Hippocampal formation (tissue), 2 donors: ENCODE data around the gene OR2C1.

Source experiments
- DNase-seq, 2 donors: peaks; one replicate each; lab custom pipeline; 2025; lab: John Stamatoyannopoulos, UW

OR2C1 gene

DNA sequence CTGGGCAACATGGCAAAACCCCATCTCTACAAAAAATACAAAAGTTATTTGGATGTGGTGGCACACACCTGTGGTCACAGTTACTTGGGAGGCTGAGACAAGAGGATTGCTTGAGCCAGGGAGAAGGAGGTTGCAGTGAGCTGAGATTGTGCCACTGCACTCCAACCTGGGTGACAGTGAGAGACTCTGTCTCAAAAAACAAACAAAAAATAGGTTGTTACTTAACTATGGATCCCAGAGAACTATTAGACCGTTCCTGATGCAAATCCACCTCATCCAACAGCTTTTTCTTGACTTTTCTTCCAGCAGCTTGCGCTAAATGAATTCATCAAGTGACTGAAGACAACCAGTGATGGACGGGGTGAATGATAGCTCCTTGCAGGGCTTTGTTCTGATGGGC lies at the start of gene OR2C1:
TSS of gene OR2C1 (plus strand) at position 301 of the 400 bp plus-strand sequence. CDS start at position 353, 52 bp downstream.
- no peak for DNase-seq

DNA sequence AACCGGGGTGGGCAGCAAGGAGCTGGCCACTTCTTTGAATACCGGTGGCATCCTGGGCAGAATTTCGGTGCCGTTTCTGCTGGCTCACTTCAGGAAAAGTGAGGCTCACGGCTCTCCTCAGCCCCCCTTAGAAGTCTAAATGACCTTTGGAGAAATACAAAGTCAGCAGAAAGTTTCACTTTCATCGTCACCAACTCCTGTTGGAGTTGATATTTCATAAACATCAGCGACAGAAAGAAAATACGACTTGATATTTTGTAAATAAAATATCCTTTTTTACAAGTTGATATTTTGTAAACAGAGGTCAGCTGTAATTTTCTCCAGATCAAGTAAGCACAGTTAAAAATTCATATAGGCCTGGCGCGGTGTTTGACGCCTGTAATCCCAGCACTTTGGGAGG lies 49.6 kb upstream of the OR2C1 start:
- no peak for DNase-seq

DNA sequence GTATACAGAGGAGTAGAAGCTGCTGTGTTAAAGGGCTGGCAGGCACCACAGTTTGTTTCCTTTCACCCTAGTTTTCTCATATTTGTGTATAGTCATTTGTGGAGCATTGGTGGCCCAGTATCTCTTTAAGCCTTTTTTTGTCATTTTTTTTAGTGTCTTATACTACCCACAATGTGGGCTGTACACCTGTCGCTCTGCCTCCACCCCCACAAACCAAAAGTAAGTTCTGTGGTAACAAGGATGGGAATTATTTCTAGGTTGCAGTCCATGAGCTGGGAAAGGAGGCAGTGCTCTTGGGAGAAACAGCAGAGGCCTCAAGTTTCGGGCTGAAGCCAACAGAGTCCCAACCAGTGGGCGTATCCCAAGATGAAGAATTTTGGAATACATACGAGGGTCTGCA lies 44.2 kb upstream of the OR2C1 start:
- DNase-seq = no peak

- no peak for DNase-seq
These were observed 38.2 kb upstream of the OR2C1 start for GRCh38 chr16:3317315-3317999.

DNA sequence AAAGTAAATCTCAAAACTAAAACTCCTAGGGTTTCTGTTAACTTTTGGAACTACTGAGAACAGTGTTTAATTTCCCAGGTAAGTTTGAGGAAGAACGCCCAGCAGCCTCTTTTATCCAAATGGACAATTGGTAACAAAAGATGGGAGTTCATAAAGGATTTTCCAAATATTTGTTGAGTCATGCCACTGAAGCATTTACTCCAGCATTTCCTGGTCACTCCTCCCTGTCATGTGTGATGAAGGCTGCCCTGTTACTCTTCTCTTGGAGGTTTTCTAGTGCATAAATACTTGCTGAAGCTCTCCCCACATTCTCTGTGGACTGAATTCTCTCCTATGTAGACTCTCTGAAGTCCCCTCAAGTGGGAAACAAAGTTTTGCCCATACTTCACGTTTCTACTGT lies 33.9 kb upstream of the OR2C1 start:
- no peak for DNase-seq

DNA sequence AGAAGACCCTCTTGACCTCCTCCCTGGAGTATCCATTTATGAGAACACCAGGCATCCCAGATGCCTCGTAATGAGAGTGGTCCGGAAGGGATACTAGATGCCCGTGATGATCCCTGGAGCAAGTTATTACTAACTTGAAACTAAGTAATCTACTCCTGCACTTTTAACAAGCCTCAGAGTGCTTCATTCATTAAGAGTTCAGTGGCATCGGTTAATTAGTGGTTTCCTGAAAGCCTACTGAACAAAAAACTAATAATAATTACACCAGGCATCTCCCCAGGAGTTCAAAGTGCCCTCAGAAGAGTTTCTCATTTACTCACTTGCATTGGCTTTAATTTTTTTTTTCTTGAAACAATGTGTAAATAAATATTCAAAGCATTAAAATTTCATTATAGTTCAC lies 28.2 kb upstream of the OR2C1 start:
- DNase-seq = no peak

DNA sequence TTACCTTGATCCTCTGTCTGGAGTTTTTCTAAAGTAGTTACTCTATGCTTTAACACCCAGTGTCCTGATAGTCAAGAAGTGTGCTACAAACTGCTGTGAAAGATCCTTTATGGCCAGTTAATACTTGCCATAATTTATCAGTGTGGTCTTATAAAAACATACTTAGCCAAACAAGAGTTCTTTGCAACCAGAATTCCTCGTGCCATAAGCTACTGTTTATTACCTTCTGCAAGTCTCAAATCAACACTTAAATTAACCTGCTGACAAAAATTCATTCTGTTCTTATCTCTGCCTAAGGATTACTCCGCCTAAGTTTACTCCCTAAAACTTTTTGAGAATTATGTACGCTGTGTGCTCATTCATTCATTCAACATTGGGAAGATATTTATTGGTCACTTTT lies 27.6 kb upstream of the OR2C1 start:
- no peak for DNase-seq

DNA sequence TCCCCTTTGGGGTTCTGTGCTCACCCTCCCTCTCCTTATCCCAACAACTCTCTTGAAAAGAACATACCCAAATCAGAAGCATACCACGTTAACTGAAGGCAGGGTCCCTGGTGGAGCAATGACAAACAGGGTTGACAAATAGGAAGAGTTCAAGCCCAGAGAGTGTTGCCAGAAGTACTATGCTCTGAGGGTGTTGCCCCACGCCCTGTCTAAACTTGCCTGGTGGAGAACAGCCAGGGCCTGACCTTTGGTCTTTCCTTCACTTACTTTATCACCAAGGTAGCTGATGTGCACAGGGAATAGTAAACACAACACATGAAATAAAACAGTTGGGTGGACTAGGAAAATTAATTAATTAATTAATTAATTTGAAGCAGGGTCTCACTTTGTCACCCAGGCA lies 27.0 kb upstream of the OR2C1 start:
- no peak for DNase-seq

- no peak for DNase-seq
These were observed 9.6 kb upstream of the OR2C1 start for GRCh38 chr16:3346041-3346440.

DNA sequence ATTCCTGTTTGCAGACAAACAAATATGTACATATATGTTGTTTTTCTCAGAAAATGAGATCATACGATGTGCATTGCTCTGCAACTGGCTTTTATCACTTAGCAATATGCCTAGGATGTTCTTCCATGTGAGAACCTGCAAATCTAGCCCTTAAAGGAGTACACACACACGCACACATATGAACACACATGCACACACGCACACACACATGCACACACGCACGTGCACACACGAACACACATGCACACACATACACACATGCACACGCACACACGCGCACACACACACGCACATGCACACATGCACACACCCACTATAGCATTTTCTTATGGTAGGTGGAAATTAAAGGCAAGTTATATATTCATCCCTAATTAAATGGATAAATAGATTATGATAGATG lies 8.1 kb upstream of the OR2C1 start:
- no peak for DNase-seq

DNA sequence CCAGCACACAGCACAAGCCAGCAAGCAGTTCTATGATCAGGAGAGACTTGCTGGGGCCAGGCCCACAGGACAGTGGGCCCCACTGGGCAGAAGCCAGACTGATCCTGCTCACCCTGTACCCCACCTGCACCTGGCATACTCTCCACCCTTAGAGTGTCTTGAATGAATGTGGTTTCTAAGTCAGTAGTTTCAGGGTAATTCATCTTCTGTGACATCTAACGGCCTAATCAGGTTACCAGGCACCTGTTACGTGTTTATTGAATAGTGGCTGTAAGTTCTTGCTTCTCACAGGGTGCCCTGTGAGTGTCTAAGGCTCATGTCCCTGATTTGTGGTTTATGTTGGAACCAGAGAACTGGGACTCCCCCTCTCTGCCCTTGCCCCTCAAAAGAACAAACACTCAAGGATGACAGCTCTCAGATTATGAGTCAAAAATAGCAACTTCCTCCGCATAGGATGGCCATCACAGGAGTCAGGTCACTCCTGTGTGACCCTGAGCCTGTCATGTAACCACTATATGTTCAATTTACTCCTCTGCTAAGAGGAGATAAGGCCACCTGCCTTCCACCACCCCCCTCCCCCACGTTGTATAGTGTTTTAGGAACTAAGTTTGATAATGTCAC lies 7.0 kb upstream of the OR2C1 start:
- DNase-seq = no peak

DNA sequence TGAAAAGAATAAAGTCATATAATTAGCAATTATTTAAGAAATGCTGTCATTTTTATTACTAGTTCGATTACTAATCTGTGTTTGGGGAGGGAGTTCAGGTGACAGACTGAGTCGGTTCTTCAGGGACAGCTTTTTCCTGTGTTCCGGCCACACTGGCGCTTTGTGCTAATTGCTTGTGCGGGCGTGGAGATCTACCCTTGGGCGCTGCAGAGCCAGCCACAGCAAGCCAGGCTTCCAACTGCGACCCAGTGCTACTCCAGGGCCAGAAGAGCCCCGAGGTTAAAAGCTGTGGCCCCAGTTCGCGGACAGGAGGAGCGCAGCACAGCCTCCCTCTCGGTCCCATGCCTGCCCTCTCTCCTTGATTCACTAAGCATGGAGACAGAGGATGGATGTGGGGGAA lies 6.5 kb upstream of the OR2C1 start:
- no peak for DNase-seq

DNA sequence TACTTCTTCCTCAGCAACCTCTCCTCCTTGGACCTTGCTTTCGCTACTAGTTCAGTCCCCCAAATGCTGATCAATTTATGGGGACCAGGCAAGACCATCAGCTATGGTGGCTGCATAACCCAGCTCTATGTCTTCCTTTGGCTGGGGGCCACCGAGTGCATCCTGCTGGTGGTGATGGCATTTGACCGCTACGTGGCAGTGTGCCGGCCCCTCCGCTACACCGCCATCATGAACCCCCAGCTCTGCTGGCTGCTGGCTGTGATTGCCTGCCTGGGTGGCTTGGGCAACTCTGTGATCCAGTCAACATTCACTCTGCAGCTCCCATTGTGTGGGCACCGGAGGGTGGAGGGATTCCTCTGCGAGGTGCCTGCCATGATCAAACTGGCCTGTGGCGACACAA lies 429 bp downstream of the OR2C1 start:
- no peak for DNase-seq

DNA sequence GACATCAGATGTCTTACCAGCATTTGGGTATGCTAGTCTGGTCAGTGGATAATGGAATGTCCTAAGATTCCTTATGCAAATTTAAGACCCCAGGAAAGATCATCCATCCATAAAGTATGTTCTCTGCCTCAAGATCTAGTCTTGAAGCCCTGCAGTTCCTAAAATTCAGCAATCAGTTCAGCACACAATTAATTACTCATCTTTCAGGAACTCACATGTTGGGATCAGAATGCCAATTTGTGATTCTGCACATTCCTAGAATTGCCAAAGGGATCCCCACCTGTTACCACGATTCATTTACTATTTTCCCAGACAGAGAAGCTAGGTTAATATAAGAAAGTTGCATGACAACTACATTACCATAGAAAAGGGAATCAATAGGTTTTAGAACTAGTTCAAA lies 3.2 kb downstream of the OR2C1 start:
- no peak for DNase-seq

GRCh38 chr16:3362931-3363330 lies 7.2 kb downstream of the OR2C1 start:
- DNase-seq = no peak

DNA sequence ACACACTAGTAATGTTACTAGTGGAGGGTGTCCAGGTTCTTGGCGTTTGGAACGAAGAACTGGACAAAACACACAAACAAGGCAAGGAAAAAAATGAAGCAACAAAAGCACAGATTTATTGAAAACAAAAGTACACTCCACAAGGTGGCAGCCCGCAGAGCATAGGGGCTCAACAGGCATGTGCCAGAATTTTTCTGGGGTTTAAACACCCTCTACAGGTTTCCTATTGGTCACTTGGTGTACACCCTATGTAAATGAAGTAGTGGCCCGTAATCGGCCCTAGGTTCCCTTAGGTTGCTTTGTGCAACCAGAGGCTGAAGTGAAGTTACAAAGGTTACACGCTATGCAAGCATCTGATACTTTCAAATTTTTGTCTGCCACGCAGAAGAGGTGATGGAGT lies 8.1 kb downstream of the OR2C1 start:
- no peak for DNase-seq

DNA sequence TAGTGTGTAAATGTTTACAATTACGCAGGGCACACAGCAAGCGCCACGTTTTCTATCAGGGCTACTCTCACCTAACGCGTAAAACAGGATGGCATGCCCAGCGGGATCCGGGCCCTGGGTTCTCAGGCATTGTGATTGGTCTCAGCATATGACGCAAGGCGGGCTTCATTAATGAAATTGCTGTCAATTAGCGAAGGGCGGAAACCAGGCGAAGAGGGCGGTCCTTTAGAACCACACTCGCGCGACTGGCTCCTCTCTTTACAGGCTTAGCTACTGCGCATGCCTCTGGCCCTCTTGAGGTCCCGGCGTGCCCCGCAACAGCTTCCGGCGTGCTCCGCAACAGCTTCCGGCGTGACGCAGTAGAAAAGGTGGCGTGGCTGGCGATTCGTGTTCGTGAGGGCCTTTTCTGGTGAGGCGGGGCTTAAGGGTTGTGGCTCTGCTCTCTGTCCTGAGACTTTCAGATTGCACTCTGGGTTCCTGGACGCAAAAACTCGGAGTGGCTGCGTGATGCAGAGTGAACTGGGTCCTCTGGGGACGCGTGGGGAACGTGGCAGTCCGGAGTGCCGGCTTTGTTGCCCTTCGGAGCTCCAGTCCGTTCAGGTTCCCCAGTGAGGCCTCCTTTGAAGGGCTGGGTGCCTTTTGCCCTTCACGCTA lies 9.2 kb downstream of the OR2C1 start:
- peak; percentile 88 to 91 for DNase-seq

GRCh38 chr16:3369073-3369472 lies 13.4 kb downstream of the OR2C1 start:
- no peak for DNase-seq

DNA sequence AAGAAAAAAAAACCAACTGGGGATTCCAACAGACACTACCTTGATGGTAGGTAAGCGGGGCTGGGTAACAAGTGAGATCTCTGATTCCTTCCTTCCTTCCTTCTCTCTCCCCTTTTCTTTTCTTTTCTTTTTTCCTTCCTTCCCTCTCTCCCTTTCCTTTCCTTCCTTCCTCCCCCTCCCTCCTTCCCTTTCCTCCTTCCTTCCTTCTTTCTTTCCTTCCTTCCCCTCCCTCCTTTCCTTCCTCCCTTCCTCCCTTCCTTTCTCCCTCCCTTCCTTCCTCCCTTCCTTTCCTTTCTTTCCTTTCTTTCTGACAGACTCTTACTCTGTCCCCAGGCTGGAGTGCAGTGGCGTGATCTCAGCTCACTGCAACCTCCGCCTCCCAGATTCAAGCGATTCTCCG lies 20.0 kb downstream of the OR2C1 start:
- DNase-seq = no peak

GRCh38 chr16:3377917-3378316 lies 22.2 kb downstream of the OR2C1 start:
- DNase-seq = no peak

- DNase-seq = no peak
These were observed 27.4 kb downstream of the OR2C1 start for GRCh38 chr16:3383045-3383448.

DNA sequence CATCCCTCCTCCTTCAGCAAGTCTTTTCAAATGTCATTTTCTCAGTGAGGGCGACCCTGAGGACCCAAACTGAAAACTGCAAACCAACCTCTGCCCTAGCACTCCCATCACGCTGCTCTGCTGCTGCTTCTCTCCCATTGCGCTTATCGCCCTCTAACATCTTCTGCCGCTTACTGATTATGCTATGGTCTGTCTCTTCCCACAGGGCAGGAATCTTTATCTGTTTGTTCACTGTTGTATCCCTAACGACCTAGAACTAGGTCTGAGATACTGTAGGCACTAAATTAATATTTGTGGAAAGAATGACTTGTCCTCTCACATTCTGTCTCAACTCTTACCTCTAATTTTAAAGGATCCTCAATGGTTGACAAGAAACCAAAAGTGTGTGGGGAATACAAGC lies 32.6 kb downstream of the OR2C1 start:
- DNase-seq = no peak

- no peak for DNase-seq
These were observed 34.1 kb downstream of the OR2C1 start for GRCh38 chr16:3389663-3390338.
